HepG2 (cell line): ENCODE results near the gene DRC7. TPM values are rescaled to one million over a fixed set of nuclear protein-coding genes. Genes with fewer than 3 reads are reported as not detected.
"Not testable (repeated sequence)": the region's sequence is repeated elsewhere in the genome, so short reads cannot be mapped to it uniquely, and the experiment has no call there.

Experiments used
- ATAC-seq: fragments of 200-7000 bp; cut with Tn5 transposase; 3 replicates; pipeline ENCODE4 v1.9.1; 2020; ENCODE audit warnings: mild to moderate bottlenecking, moderate library complexity
- BruUV-seq: library from RNA; stranded (reverse); fragments of 400-500 nt; replicated peaks from 2 replicates; lab custom pipeline; 2021; lab: Mats Ljungman, UMichigan
- CTCF ChIA-PET: fragments of 300-600 bp; formaldehyde crosslinking; extraction: SDS; loops from one replicate; lab custom pipeline; 2021; ENCODE audit warnings: low total read pairs, inconsistent platforms, low intra/inter-chr PET ratio; lab: Yijun Ruan, JAX
- POLR2A ChIA-PET: fragments of 350-600 bp; sonication (Branson Sonifier 250); formaldehyde crosslinking; loops from one replicate; lab custom pipeline; 2020; ENCODE audit warnings: antibody characterized with exemption, inconsistent platforms; lab: Yijun Ruan, JAX
- DNase-seq: peaks from one replicate; pipeline ENCODE4 v3.0.0-alpha.2; 2015; ENCODE audit warnings: low spot score
- FAIRE-seq: peaks from 3 replicates; lab custom pipeline; 2011; peaks lifted over from hg19 to GRCh38; lab: Jason Lieb, UNC
- H2AFZ ChIP-seq: one replicate; pipeline ENCODE4 v1.6.1; 2011; ENCODE audit warnings: low read length, inconsistent platforms
- H3K27ac ChIP-seq: fragments of 300-600 bp; 3 replicates; pipeline ENCODE4 v1.8.0; 2011; ENCODE audit warnings: mixed run types, mild to moderate bottlenecking, mixed read lengths, low read length, inconsistent platforms; ENCODE audit not compliant: insufficient read depth; ENCODE audit errors: extremely low read length
- H3K27me3 ChIP-seq, 2 experiments: fragments of 200-600 bp in 1 of 2; 2 replicates in 1 of 2; 3 replicates in 1 of 2; pipeline versions ENCODE4 v1.6.0 to v1.8.0; 2011; ENCODE audit warnings: low read length in 2 of 2, mild to moderate bottlenecking in 2 of 2, moderate library complexity in 2 of 2, inconsistent platforms in 1 of 2; ENCODE audit not compliant: insufficient read depth in 2 of 2, control insufficient read depth in 1 of 2
- H3K36me3 ChIP-seq, 2 experiments: fragments of 200-600 bp in 1 of 2; replicated peaks in 1 of 2; 2 replicates in 1 of 2; 3 replicates in 1 of 2; pipeline versions ENCODE4 v1.5.1 to v1.8.0; 2011; ENCODE audit warnings: low read length in 2 of 2, inconsistent platforms in 1 of 2; ENCODE audit not compliant: insufficient read depth in 2 of 2, control insufficient read depth in 1 of 2
- H3K4me1 ChIP-seq: 2 replicates; pipeline ENCODE4 v1.5.1; 2012; ENCODE audit warnings: low read length, inconsistent platforms; ENCODE audit not compliant: insufficient read depth
- H3K4me2 ChIP-seq: 2 replicates; pipeline ENCODE4 v1.6.0; 2011; ENCODE audit warnings: low read depth, low read length, inconsistent platforms
- H3K4me3 ChIP-seq, 3 experiments: fragments of 200-600 bp in 1 of 3; sonication (generic), shearing (Covaris generic) in 1 of 3; replicated peaks in 1 of 3; 2 replicates each; pipeline ENCODE4 v1.5.1; 2011 to 2016; ENCODE audit warnings: low read length in 3 of 3, inconsistent platforms in 2 of 3, low read depth in 2 of 3, mild to moderate bottlenecking in 2 of 3, control low read depth in 1 of 3, mixed read lengths in 1 of 3; ENCODE audit not compliant: insufficient read depth in 1 of 3
- H3K79me2 ChIP-seq: one replicate; pipeline ENCODE4 v1.6.1; 2011; ENCODE audit warnings: low read length, inconsistent platforms; ENCODE audit not compliant: insufficient read depth
- H3K9ac ChIP-seq: 2 replicates; pipeline ENCODE4 v1.6.0; 2011; ENCODE audit warnings: mild to moderate bottlenecking, low read depth, low read length, inconsistent platforms; ENCODE audit not compliant: insufficient read depth
- H3K9me3 ChIP-seq: 2 replicates; pipeline ENCODE4 v1.5.1; 2012; ENCODE audit warnings: mild to moderate bottlenecking, low read length
- H4K20me1 ChIP-seq: 2 replicates; pipeline ENCODE4 v1.6.0; 2011; ENCODE audit warnings: inconsistent platforms, mild to moderate bottlenecking, low read length, moderate library complexity; ENCODE audit not compliant: insufficient read depth
- FLYWCH1 ChIP-seq: sonication (generic); formaldehyde crosslinking; IDR thresholded peaks from 2 replicates; pipeline ENCODE4 v1.8.1; 2023; ENCODE audit warnings: mild to moderate bottlenecking, missing genetic modification reagents
- HES4 ChIP-seq: sonication (generic); formaldehyde crosslinking; IDR thresholded peaks from 2 replicates; pipeline ENCODE4 v1.9.0; 2021; ENCODE audit warnings: mild to moderate bottlenecking, missing genetic modification reagents, borderline replicate concordance
- HNF4A ChIP-seq: sonication (generic); formaldehyde crosslinking; IDR thresholded peaks from 2 replicates; pipeline ENCODE4 v1.4.0; 2020; ENCODE audit warnings: missing genetic modification reagents
- KLF13 ChIP-seq: sonication (generic); formaldehyde crosslinking; IDR thresholded peaks from 2 replicates; pipeline ENCODE4 v1.4.0; 2020; ENCODE audit warnings: mild to moderate bottlenecking, missing genetic modification reagents
- MEF2D ChIP-seq: sonication (generic); formaldehyde crosslinking; IDR thresholded peaks from 2 replicates; pipeline ENCODE4 v1.5.1; 2020; ENCODE audit warnings: mild to moderate bottlenecking, missing genetic modification reagents
- SMC3 ChIP-seq: IDR thresholded peaks from 2 replicates; pipeline ENCODE4 v1.6.1; 2011; ENCODE audit warnings: low read length, improper control_type of control experiment
- SRF ChIP-seq: IDR thresholded peaks from 2 replicates; pipeline ENCODE4 v1.6.1; 2011; ENCODE audit warnings: mild to moderate bottlenecking, low read depth, low read length, moderate library complexity
- UBTF ChIP-seq: sonication (generic); formaldehyde crosslinking; IDR thresholded peaks from 2 replicates; pipeline ENCODE4 v1.4.0; 2020; ENCODE audit warnings: mild to moderate bottlenecking, missing genetic modification reagents
- ZNF446 ChIP-seq: sonication (generic); formaldehyde crosslinking; IDR thresholded peaks from 2 replicates; pipeline ENCODE4 v1.5.0; 2020; ENCODE audit warnings: mild to moderate bottlenecking, missing genetic modification reagents
- ZNF576 ChIP-seq: sonication (generic); formaldehyde crosslinking; IDR thresholded peaks from 2 replicates; pipeline ENCODE4 v1.4.0; 2020; ENCODE audit warnings: mild to moderate bottlenecking, missing genetic modification reagents
- WGBS: methylation state at CpG from one replicate; pipeline ENCODE4 v1.1.6; 2017; ENCODE audit warnings: low lambda C conversion rate; 5-methylcytosine and 5-hydroxymethylcytosine counted together
- in situ Hi-C: cut with HindIII; loops from 2 replicates; pipeline ENCODE4 v1.10.0; 2017; ENCODE audit warnings: low pct_unique_long_range_greater_than_20kb; ENCODE audit not compliant: extremely low pct_ligation_motif_present
- intact Hi-C: fragments of 100-400 bp; cut with micrococcal nuclease; formaldehyde crosslinking; loops from one replicate; pipeline ENCODE4 v1.10.0; 2022; ENCODE audit not compliant: unreplicated experiment
- polyA plus RNA-seq, 8 experiments: library from polyadenylated mRNA; depleted of rRNA in 3 of 8; stranded (reverse) in 7 of 8; unstranded in 1 of 8; fragments of >200 nt; fragmentation: Illumina TruSeq in 4 of 8; extraction: Trizol in 4 of 8; gene quantifications; 2 replicates each; pipeline versions ENCODE4 v1.2.1 to v1.2.3, GENCODE V29; 2011 to 2016; ENCODE audit warnings: low read depth in 4 of 8, missing spikeins in 1 of 8, mixed read lengths in 1 of 8; ENCODE audit not compliant: insufficient read depth in 1 of 8
- total RNA-seq, 5 experiments: library from RNA; depleted of rRNA; stranded (reverse); fragments of >200 nt; fragmentation: Illumina TruSeq; extraction: Trizol; gene quantifications; 2 replicates each; pipeline ENCODE4 v1.2.3, GENCODE V29; 2016; ENCODE audit warnings: low read depth in 1 of 5

The DRC7 gene
- total and polyA plus RNA-seq, 2 of the 13 experiments (the other 11 are each of a cell fraction or from before 2014, with no cell fraction given): 2.7 to 3.4 TPM

GRCh38 chr16:57711346-57711745 lies 16.7 kb downstream of the DRC7 start:
- Histone ChIP-seq H3K4me2 (no peak overlapping the region), H3K4me1 (peaks cover 33% of the 10 kb centered on the region), H3K9ac (no peak overlapping the region), H2AFZ (no peak overlapping the region), H3K9me3 (no peaks in the 10 kb centered on the region), H4K20me1 (no peaks in the 10 kb centered on the region)
- POLR2A ChIA-PET: no interaction called here
- FAIRE-seq: no peak
- 98% methylated on average over 5 of the region's 5 CpGs for WGBS
- in situ Hi-C loops: no loop called here
- TF ChIP-seq SMC3 (no peak), HES4 (CRISPR knock-in tag) (0 out of 2 replicates have a peak, but pooled peaks have one; percentile 28)
- TF ChIP-seq, all 625 proteins: peak for 1
- BruUV-seq: no TSS peak
- ATAC-seq: no peak
- DNase-seq: no peak
- Histone ChIP-seq H3K79me2 (no peaks in the 10 kb centered on the region), H3K36me3 (no peaks in the 10 kb centered on the region), H3K4me3 (no peak overlapping the region), H3K27ac (no peak overlapping the region), H3K27me3 (no peaks in the 10 kb centered on the region)
- intact Hi-C loops: no loop called here
- CTCF ChIA-PET: no interaction called here

- H3K27me3 ChIP-seq: no peaks in the 10 kb centered on the region
- TF ChIP-seq FLYWCH1 (no peak), ZNF576 (no peak), MEF2D (no peak), ZNF446 (CRISPR knock-in tag) (no peak), SRF (no peak), UBTF (CRISPR knock-in tag) (no peak), HNF4A (no peak), KLF13 (CRISPR knock-in tag) (no peak)
- TF ChIP-seq, all 625 proteins: peak for 0
- peaks cover 33% of the 10 kb centered on the region for H3K4me1 ChIP-seq
- ChIA-PET CTCF (interaction anchor here (0.7 kb wide), 1 partner anchor 18 kb away, joined by 3 read pairs; the partner anchor contains the start of gene DRC7), POLR2A (interaction anchor here (0.9 kb wide), 1 partner anchor 44 kb away, joined by 3 read pairs; the partner anchor contains the start of gene ADGRG3)
- no peak for FAIRE-seq
- H3K27ac ChIP-seq: no peak overlapping the region
- H4K20me1 ChIP-seq: no peaks in the 10 kb centered on the region
- in situ Hi-C loops (no loop called here), intact Hi-C loops (no loop called here)
- no peak overlapping the region for H3K4me2 ChIP-seq
- no peak for DNase-seq
- 98% methylated on average over 3 of the region's 3 CpGs for WGBS
- no peak for ATAC-seq
- H3K9me3 ChIP-seq: no peaks in the 10 kb centered on the region
- H3K4me3 ChIP-seq: no peak overlapping the region
- no peaks in the 10 kb centered on the region for H3K79me2 ChIP-seq
- no peak overlapping the region for H2AFZ ChIP-seq
- H3K9ac ChIP-seq: no peak overlapping the region
- no TSS peak for BruUV-seq
- no peaks in the 10 kb centered on the region for H3K36me3 ChIP-seq
Measured at GRCh38 chr16:57711993-57712392, 17.4 kb downstream of the DRC7 start.

- H3K36me3 ChIP-seq, H3K4me3 ChIP-seq, H3K27ac ChIP-seq, H3K27me3 ChIP-seq, H3K79me2 ChIP-seq, DNase-seq, intact Hi-C loops, H3K9ac ChIP-seq, H3K9me3 ChIP-seq, BruUV-seq, H2AFZ ChIP-seq, ATAC-seq, FAIRE-seq, H4K20me1 ChIP-seq, H3K4me2 ChIP-seq, in situ Hi-C loops: not testable (repeated sequence)
- H3K4me1 ChIP-seq: peaks cover 33% of the 10 kb centered on the region
- WGBS: 96% methylated on average over 6 of the region's 6 CpGs
- ChIA-PET CTCF (interaction anchor here (0.7 kb wide), 1 partner anchor 18 kb away, joined by 3 read pairs; the partner anchor contains the start of gene DRC7), POLR2A (interaction anchor here (0.9 kb wide), 1 partner anchor 45 kb away, joined by 3 read pairs; the partner anchor contains the start of gene ADGRG3)
Measured at GRCh38 chr16:57712569-57712968, 18.0 kb downstream of the DRC7 start.
